ENCODE results near the gene HSPA9. TPM values are rescaled to one million over a fixed set of nuclear protein-coding genes. Genes with fewer than 3 reads are reported as not detected.

The HSPA9 gene
- total and polyA plus RNA-seq, 2 of the 8 experiments (the other 6 are each of a cell fraction or from before 2014, with no cell fraction given) = 191 to 395 TPM

DNA sequence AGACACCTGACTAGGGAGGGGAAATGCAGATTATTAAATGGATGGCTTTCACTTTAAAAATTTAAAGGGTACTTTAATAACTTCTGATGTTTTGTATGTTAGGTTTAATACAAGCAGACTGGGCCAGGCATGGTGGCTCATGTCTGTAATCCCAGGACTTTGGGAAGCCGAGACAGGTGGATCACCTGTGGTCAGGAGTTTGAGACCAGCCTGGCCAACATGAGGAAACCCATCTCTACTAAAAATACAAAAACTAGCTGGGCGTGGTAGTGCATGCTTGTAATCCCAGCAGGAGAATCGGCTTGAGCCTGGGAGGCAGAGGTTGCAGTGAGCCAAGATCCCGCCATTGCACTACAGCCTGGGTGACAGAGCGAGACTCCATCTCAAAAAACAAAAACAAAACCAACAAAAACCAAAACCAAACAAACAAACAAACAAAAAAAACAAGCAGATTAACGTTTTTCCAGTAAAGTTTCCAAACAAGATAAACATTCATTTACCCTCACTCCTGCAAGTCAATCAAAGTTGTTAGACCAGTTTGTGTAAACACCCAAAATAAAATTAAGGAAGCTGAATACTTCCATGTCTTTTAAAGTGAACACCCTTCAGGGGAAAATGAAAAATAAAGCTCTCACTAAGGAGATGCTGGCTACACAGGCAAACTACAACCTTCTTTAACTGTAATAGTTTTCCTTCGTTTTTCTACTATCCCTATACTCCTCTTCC is 46.3 kb downstream of the HSPA9 start:
- H2BK5ac ChIP-seq (ENCODE audit: low read depth, low read length) = no peak overlapping the region
- H2AFZ ChIP-seq (ENCODE audit: low read length) = no peak overlapping the region
- WGBS, 2 experiments (ENCODE audit: extremely low coverage in 1 of 2, insufficient coverage in 1 of 2, insufficient read length in 1 of 2, insufficient replicate concordance in 2 of 2, low coverage in 1 of 2, low lambda C conversion rate in 2 of 2, missing lambda C conversion rate in 1 of 2) = 81 to 100% methylated on average over 1 to 7 of the region's 7 CpGs
- H3K4me1 ChIP-seq (replicated peaks in 1 of 4; ENCODE audit: control insufficient read depth in 3 of 4, insufficient read depth in 4 of 4, low read length in 3 of 4) = peaks cover 0 to 8% (median 1%) of the 10 kb centered on the region in 4 experiments; a peak in 3 of 7 replicates
- no peaks in the 10 kb centered on the region for H3K27me3 ChIP-seq (replicated peaks in 1 of 4; ENCODE audit: control insufficient read depth in 3 of 4, extremely low read depth in 1 of 4, insufficient read depth in 3 of 4, low read length in 3 of 4)
- H3K36me3 ChIP-seq (ENCODE audit: control insufficient read depth in 2 of 4, insufficient read depth in 4 of 4, low read length in 3 of 4) = peaks cover 0 to 18% (median 2%) of the 10 kb centered on the region in 4 experiments; a peak in 5 of 8 replicates
- no peaks in the 10 kb centered on the region for H3K9me3 ChIP-seq (ENCODE audit: insufficient read depth in 2 of 2, low read depth in 1 of 2, low read length in 1 of 2)
- H2BK20ac ChIP-seq (ENCODE audit: low read length) = no peak overlapping the region
- TF ChIP-seq BACH1 (IDR thresholded peaks at IDR 0.05; ENCODE audit: low read length) (no peak), TAF7 (optimal IDR thresholded peaks at IDR 0.05; ENCODE audit: borderline replicate concordance, low read depth, low read length) (no peak), TCF12 (IDR thresholded peaks at IDR 0.05; ENCODE audit: low read depth, low read length) (no peak), CHD1 (IDR thresholded peaks at IDR 0.05; ENCODE audit: low read depth, low read length) (no peak)
- TF ChIP-seq, protein P1, sequence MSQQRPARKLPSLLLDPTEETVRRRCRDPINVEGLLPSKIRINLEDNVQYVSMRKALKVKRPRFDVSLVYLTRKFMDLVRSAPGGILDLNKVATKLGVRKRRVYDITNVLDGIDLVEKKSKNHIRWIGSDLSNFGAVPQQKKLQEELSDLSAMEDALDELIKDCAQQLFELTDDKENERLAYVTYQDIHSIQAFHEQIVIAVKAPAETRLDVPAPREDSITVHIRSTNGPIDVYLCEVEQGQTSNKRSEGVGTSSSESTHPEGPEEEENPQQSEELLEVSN (IDR thresholded peaks at IDR 0.05) = no peak
- H3K79me2 ChIP-seq (ENCODE audit: control insufficient read depth in 1 of 2, insufficient read depth in 2 of 2, low read length in 2 of 2) = peaks cover 36 to 94% of the 10 kb centered on the region in 2 experiments
- no peak for FAIRE-seq
- no peak overlapping the region for H2BK15ac ChIP-seq (ENCODE audit: low read length)
- no peak overlapping the region for H3K9ac ChIP-seq (replicated peaks in 1 of 4; ENCODE audit: extremely low read depth in 1 of 4, low read depth in 3 of 4, low read length in 3 of 4)
- no peak overlapping the region for H2BK120ac ChIP-seq (replicated peaks; ENCODE audit: low read depth, low read length)
- no peak for DNase-seq (ENCODE audit: low read depth in 1 of 2, low spot score in 2 of 2)
- H4K5ac ChIP-seq (ENCODE audit: insufficient read length, low read depth, low read length) = no peak overlapping the region
- H3K4me3 ChIP-seq (ENCODE audit: extremely low read depth in 1 of 4, insufficient read depth in 2 of 4, low read depth in 3 of 4, low read length in 4 of 4) = no peak overlapping the region
- H3K18ac ChIP-seq (ENCODE audit: extremely low read depth, low read length) = no peak overlapping the region
- peaks cover 6% of the 10 kb centered on the region for H3K79me1 ChIP-seq (ENCODE audit: low read depth, low read length)
- no peak overlapping the region for H3K4me2 ChIP-seq (ENCODE audit: insufficient read depth in 1 of 2, low read depth in 2 of 2, low read length in 2 of 2)
- CTCF ChIA-PET (ENCODE audit: partially characterized antibody) = interaction anchor here (0.6 to 3.8 kb wide), 6 partner anchors 19 to 71 kb away, joined by 3 to 27 read pairs (median 3); no protein-coding TSS in a partner anchor
- no peak overlapping the region for H2BK12ac ChIP-seq (ENCODE audit: low read depth, low read length)
- H2AK5ac ChIP-seq (ENCODE audit: low read depth, low read length) = no peak overlapping the region
- no peak overlapping the region for H3K4ac ChIP-seq (replicated peaks; ENCODE audit: insufficient read length, low read depth, low read length)
- no peak overlapping the region for H3K27ac ChIP-seq (ENCODE audit: low read depth, low read length)
- no peak overlapping the region for H3K14ac ChIP-seq (ENCODE audit: insufficient read length)
- H3K23me2 ChIP-seq (ENCODE audit: low read depth, low read length) = no peaks in the 10 kb centered on the region
- POLR2A ChIA-PET (ENCODE audit: partially characterized antibody) = interaction anchor here (0.6 to 7.5 kb wide), 7 partner anchors 11 to 755 kb away, joined by 3 to 106 read pairs (median 4); partner anchors contain the start of genes ETF1 and HSPA9
- H3K56ac ChIP-seq (replicated peaks; ENCODE audit: insufficient read length, low read depth, low read length) = no peak overlapping the region
- H4K91ac ChIP-seq (replicated peaks; ENCODE audit: insufficient read length, low read length) = no peak overlapping the region
- no peak overlapping the region for H3K23ac ChIP-seq (ENCODE audit: insufficient read length)
- no peak overlapping the region for H4K8ac ChIP-seq (ENCODE audit: extremely low read depth, insufficient read depth, low read length)
- H4K20me1 ChIP-seq (replicated peaks in 1 of 2; ENCODE audit: control insufficient read depth in 1 of 2, insufficient read depth in 2 of 2, low read length in 2 of 2) = peaks cover 17 to 18% of the 10 kb centered on the region in 2 experiments
